NB4 (cell line): ENCODE data around the gene PAFAH2.

Experiments used
- CTCF ChIP-seq: IDR thresholded peaks from one replicate; pipeline ENCODE4 v1.5.1; 2012; ENCODE audit warnings: low read depth, low read length
- MAX ChIP-seq: IDR thresholded peaks from 2 replicates; pipeline ENCODE4 v1.6.1; 2011; ENCODE audit warnings: low read depth, low read length
- POLR2A ChIP-seq: IDR thresholded peaks from 2 replicates; pipeline ENCODE4 v1.6.1; 2011; ENCODE audit warnings: mild to moderate bottlenecking; ENCODE audit not compliant: insufficient read length; ENCODE audit errors: extremely low read depth

GRCh38 chr1:26032656-26033357 is 34.9 kb upstream of the PAFAH2 start:
- TF ChIP-seq CTCF (no peak), MAX (no peak), POLR2A (no peak)
